Caki2 (cell line): Measurements from ENCODE around the gene NME5. TPM values are rescaled to one million over a fixed set of nuclear protein-coding genes. Genes with fewer than 3 reads are reported as not detected.
A peak's percentile ranks its signal among the peaks of the same experiment; 100 is the strongest.
"Not testable (repeated sequence)": the region's sequence is repeated elsewhere in the genome, so short reads cannot be mapped to it uniquely, and the experiment has no call there.

Experiments used
- DNase-seq: peaks from one replicate; pipeline ENCODE4 v3.0.0-alpha.2; 2015; ENCODE audit warnings: low read depth
- in situ Hi-C: cut with HindIII; loops from 2 replicates; pipeline ENCODE4 v1.10.0; 2016; ENCODE audit warnings: low sequenced_read_pairs, low pct_unique_long_range_greater_than_20kb, mixed read lengths
- total RNA-seq: library from RNA; depleted of rRNA; stranded (reverse); fragments of >200 nt; shearing (Covaris generic); gene quantifications from 2 replicates; pipeline ENCODE4 v1.2.3, GENCODE V29; 2014; ENCODE audit warnings: low replicate concordance

Gene NME5
- total RNA-seq, 1 experiment from 2014 or later = not detected

- DNase-seq, in situ Hi-C loops: not testable (repeated sequence)
Observed at GRCh38 chr5:138143578-138143977, 4.3 kb upstream of the NME5 start.

- in situ Hi-C loops = no loop called here
Observed at GRCh38 chr5:138141734-138142133, 2.5 kb upstream of the NME5 start.

GRCh38 chr5:138140268-138140667 lies 1.0 kb upstream of the NME5 start:
- in situ Hi-C loops = no loop called here
- DNase-seq = no peak

More at GRCh38 chr5:138141734-138142133, 2.5 kb upstream of the NME5 start:
- no peak for DNase-seq

- in situ Hi-C loops = no loop called here
- no peak for DNase-seq
Observed at GRCh38 chr5:138139781-138140090, 508 bp upstream of the NME5 start.

GRCh38 chr5:138132543-138132942 lies 6.7 kb downstream of the NME5 start:
- in situ Hi-C loops = no loop called here
- no peak for DNase-seq

GRCh38 chr5:138129347-138129746 lies 9.9 kb downstream of the NME5 start:
- in situ Hi-C loops = no loop called here

GRCh38 chr5:138128334-138128733 lies 10.9 kb downstream of the NME5 start:
- in situ Hi-C loops = no loop called here

More at GRCh38 chr5:138129347-138129746, 9.9 kb downstream of the NME5 start:
- DNase-seq = no peak

GRCh38 chr5:138115254-138115653 lies 24.0 kb downstream of the NME5 start:
- in situ Hi-C loops = no loop called here

More at GRCh38 chr5:138128334-138128733, 10.9 kb downstream of the NME5 start:
- DNase-seq = no peak

GRCh38 chr5:138111937-138112336 lies 27.3 kb downstream of the NME5 start:
- in situ Hi-C loops = no loop called here
- DNase-seq = no peak

More at GRCh38 chr5:138115254-138115653, 24.0 kb downstream of the NME5 start:
- no peak for DNase-seq

GRCh38 chr5:138111181-138111580 lies 28.0 kb downstream of the NME5 start:
- DNase-seq = no peak
- in situ Hi-C loops = no loop called here

GRCh38 chr5:138110266-138110963 lies 28.8 kb downstream of the NME5 start:
- no peak for DNase-seq
- in situ Hi-C loops = no loop called here

- in situ Hi-C loops = no loop called here
Observed at GRCh38 chr5:138109463-138110265, 29.6 kb downstream of the NME5 start.

GRCh38 chr5:138107213-138107612 lies 32.0 kb downstream of the NME5 start:
- in situ Hi-C loops = no loop called here
- no peak for DNase-seq

More at GRCh38 chr5:138109463-138110265, 29.6 kb downstream of the NME5 start:
- DNase-seq = peak; percentile 16

GRCh38 chr5:138105709-138106108 lies 33.5 kb downstream of the NME5 start:
- in situ Hi-C loops = no loop called here
- no peak for DNase-seq

GRCh38 chr5:138103319-138103637 lies 36.0 kb downstream of the NME5 start:
- DNase-seq = no peak
- in situ Hi-C loops = no loop called here

- in situ Hi-C loops = no loop called here
- no peak for DNase-seq
Observed at GRCh38 chr5:138102454-138103318, 36.5 kb downstream of the NME5 start.

GRCh38 chr5:138096997-138097828 lies 42.0 kb downstream of the NME5 start:
- in situ Hi-C loops = no loop called here
- DNase-seq = no peak

- in situ Hi-C loops = no loop called here
- DNase-seq = no peak
Observed at GRCh38 chr5:138096363-138096762, 42.9 kb downstream of the NME5 start.
